ENCODE measurements around the gene DOCK2.

Gene DOCK2

GRCh38 chr5:170109059-170110031, 472.3 kb downstream of the DOCK2 start:
- DNase-seq: no peak

GRCh38 chr5:170110403-170111087, 473.5 kb downstream of the DOCK2 start:
- no peak for DNase-seq

DNA sequence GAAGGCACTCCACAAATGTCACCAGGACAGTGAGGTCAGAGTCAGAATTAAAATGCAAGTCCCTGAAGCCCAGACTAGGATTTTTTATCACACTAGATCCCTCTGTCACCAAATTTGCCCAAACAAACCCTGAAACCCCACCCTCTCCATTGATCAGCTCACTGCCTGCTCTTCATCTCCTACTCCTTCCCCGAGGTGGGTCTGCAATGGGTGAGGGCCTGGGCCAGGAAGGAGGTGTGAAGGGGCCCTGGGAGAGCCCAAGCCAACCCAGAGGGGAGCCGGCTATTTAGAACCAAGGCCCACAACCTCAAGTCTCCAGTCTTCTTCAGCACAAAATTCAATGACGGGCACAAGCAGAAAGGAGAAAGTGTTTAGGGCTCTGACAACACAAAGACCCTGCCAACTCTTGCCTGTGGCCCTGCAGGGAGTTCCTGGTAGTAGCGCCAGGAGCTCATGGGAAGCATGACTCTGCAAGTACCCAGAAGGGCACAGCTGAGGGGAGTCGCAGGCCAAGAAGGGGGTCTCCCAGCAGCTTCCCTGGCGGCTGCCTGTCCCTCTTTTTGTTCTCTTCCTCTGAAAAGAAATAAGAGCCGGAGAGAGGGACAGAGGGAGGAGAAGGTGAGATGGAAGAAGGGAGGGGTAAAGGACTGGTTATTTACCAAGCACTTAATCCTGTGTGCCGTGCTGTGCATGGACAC, 474.2 kb downstream of the DOCK2 start:
- DNase-seq: no peak

GRCh38 chr5:170112876-170113521, 475.9 kb downstream of the DOCK2 start:
- no peak for DNase-seq

DNA sequence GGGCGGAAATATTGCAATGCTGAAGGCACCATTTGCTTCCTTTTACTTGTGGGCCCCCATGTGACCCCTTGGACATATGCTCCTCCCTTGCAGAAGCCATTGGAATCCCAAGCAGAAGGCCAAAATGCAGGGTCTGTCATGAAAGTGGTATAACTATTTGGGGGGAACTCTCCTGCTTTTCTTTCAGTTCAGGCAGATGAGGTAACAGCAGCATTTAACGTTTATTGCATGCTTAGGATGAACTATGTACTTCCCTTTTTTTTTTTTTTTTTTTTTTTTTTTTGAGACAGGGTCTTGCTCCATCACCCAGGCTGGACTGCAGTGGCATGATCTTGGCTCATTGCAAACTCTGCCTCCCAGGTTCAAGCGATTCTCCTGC, 476.4 kb downstream of the DOCK2 start:
- DNase-seq: no peak

DNA sequence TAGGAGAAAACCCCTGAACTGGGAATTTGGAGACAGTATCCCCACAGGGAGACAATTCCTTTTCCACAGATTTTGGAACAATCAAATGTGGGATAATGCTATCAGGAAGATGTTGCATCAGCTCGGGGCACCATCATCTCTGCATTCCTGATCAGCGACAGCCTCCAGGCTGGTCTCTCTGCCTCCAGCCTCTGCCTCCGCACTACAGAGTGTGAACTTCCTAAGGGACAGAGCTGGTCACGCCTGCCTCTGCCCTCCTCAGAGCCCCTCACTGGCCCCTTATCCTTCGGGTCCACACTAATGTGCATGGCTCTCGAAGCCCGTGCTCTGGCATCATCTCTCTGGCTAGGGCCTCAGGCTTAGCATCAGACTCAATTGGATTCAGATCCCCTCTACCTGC, 477.2 kb downstream of the DOCK2 start:
- DNase-seq: no peak

DNA sequence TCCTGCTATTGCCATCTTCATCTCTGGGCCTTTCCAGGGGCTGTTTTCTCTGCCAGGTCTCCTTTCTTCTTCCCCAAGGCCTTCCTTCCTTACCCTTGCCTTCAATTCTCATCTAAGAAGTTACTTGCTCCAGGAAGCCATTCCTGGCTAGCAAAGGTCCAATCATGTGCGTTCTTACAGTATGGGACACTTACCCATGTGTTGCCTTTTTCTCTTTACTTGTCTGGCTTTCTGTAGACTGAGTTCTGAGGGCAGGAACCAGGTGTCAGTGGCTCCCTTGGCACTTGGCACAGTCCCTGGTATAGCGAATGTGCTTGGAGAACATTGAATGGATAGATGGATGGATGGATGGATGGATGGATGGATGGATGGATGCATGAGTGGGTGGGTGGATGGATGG, 478.9 kb downstream of the DOCK2 start:
- DNase-seq: no peak

GRCh38 chr5:170117736-170118135, 480.7 kb downstream of the DOCK2 start:
- no peak for DNase-seq

DNA sequence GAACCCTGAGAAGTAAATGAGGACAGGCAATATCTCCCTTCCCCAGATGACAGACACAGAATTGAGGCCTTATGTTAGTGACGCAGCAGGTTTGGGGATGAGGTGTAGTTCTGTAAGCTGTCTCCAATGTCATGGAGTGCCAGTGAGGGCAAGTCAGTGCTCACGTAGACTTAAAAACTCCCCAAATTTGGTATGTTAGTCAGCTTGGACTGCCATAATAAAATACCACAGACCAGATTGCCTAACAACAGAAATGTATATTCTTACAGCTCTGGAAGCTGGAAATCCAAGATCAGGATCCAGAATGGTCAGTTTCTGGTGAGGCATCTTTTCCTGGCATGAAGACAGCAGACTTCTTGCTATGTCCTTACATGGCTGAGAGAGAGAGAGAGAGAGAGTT, 483.5 kb downstream of the DOCK2 start:
- no peak for DNase-seq

DNA sequence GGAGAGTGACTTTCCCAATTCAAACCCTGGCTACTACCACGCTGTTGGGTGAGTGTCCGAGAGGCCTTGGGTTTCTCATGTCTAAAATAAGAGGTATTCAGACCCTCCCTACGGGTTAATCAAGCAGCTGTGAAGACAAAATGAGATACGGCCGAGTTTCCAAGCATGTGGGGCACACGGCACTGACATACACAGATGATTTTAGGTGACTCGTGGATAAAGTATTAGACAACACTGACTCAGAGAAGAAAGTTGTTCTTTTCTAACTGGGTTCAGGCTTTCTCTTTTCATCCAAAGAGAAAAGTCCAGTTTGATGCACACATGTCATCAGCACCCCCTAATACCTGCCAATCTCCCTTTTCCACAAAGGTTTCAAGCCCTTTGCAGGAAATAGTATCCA, 484.2 kb downstream of the DOCK2 start:
- no peak for DNase-seq

DNA sequence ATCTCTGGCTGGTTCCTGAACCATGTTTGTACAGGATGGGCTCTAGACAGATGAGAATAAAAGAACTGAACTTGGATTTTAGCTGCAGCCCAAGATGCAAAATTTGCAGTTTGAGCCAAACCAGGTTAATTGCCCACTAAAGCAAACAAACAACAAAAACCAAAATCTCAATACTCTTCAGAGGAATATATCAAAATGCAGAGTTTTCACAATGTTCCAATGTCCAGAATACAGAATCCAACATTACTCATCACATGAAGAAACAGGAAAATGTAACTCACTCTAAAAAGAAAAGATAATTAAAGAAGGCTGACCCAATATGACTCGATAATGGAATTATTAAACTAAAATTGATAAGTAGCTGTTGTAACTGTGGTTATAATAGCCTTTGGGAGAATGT, 489.0 kb downstream of the DOCK2 start:
- DNase-seq: no peak

GRCh38 chr5:170126626-170127025, 489.6 kb downstream of the DOCK2 start:
- no peak for DNase-seq

DNA sequence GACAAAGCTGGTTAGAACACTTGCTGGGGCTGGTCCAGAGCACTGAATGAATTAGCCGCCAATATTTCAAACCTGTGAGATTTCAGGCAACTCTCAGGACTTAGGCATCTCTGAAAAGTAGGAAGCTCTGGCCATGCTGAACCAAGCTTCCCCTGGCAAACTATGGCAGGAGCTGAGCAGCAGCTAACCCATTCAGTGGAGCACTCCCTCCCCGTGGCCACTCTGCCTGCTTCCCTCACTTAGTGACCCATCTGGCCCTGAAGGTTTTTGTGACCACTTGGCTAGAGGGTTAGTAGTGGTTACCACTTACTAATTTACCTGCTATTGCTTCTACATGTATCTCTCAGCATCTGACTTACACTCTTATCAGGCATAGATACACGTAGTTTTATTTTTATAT, 494.2 kb downstream of the DOCK2 start:
- DNase-seq: no peak

- DNase-seq: no peak
Observed at GRCh38 chr5:170132269-170132975, 495.3 kb downstream of the DOCK2 start.

All from stimulated activated CD4-positive, alpha-beta T cell treated with anti-CD3 and anti-CD28 coated beads, Interleukin-12 subunit alpha, Interleukin-12 subunit beta, amount 100 ng/mL, for 4 hours (primary cell).